Measurements from ENCODE around the gene KIF3B. TPM values are rescaled to one million over a fixed set of nuclear protein-coding genes. Genes with fewer than 3 reads are reported as not detected.
"Not testable (repeated sequence)": the region's sequence is repeated elsewhere in the genome, so short reads cannot be mapped to it uniquely, and the experiment has no call there.

KIF3B gene
- total RNA-seq, 2 experiments from 2014 or later: 8.2 to 25.2 TPM

- Histone ChIP-seq H4K20me1 (ENCODE audit: insufficient read depth, low read length) (no peaks in the 10 kb centered on the region), H3K36me3 (ENCODE audit: insufficient read depth, low read length) (peaks cover 29% of the 10 kb centered on the region), H3K27ac (ENCODE audit: low read depth, low read length, poor library complexity, severe bottlenecking) (peak overlapping the region; percentile 98), H3K4me3 (ENCODE audit: low read depth, low read length, poor library complexity, severe bottlenecking) (no peak overlapping the region), H3K4me2 (ENCODE audit: low read length) (peak overlapping the region; percentile 74), H2AFZ (ENCODE audit: low read length) (no peak overlapping the region), H3K4me1 (ENCODE audit: insufficient read depth, low read length, poor library complexity, severe bottlenecking) (peaks cover 77% of the 10 kb centered on the region), H3K79me2 (ENCODE audit: insufficient read depth, low read depth, low read length) (peaks cover 82% of the 10 kb centered on the region), H3K9me2 (ENCODE audit: insufficient read depth, low read length) (no peaks in the 10 kb centered on the region), H3K9me3 (ENCODE audit: low read length) (no peaks in the 10 kb centered on the region)
- intact Hi-C loops (cut with micrococcal nuclease; ENCODE audit: unreplicated experiment): no loop called here
- DNase-seq (ENCODE audit: low spot score): no peak
- no peak for TF ChIP-seq EZH2phosphoT487 (IDR thresholded peaks at IDR 0.05; ENCODE audit: borderline replicate concordance, low read depth, low read length)
- no peak for TF ChIP-seq CTCF (conservative IDR thresholded peaks at IDR 0.05; ENCODE audit: low read length)
- ChIA-PET CTCF (ENCODE audit: unreplicated experiment) (no interaction called here), POLR2A (interaction anchor here (0.5 to 2.6 kb wide), 7 partner anchors 11 to 171 kb away, joined by 3 to 14 read pairs (median 7); no protein-coding TSS in a partner anchor)
- no TSS peak for BruUV-seq (replicated peaks)
Measured at GRCh38 chr20:32287231-32287638, 9.8 kb downstream of the KIF3B start.

- Histone ChIP-seq H3K4me2 (ENCODE audit: low read length) (0 out of 2 replicates have a peak overlapping the region, but pooled peaks have one; percentile 5), H3K79me2 (ENCODE audit: insufficient read depth, low read depth, low read length) (peaks cover 75% of the 10 kb centered on the region), H3K9me2 (ENCODE audit: insufficient read depth, low read length) (no peaks in the 10 kb centered on the region), H3K4me1 (ENCODE audit: insufficient read depth, low read length, poor library complexity, severe bottlenecking) (peaks cover 66% of the 10 kb centered on the region), H3K27ac (ENCODE audit: low read depth, low read length, poor library complexity, severe bottlenecking) (no peak overlapping the region), H3K4me3 (ENCODE audit: low read depth, low read length, poor library complexity, severe bottlenecking) (no peak overlapping the region), H2AFZ (ENCODE audit: low read length) (no peak overlapping the region), H3K9me3 (ENCODE audit: low read length) (no peaks in the 10 kb centered on the region), H4K20me1 (ENCODE audit: insufficient read depth, low read length) (no peaks in the 10 kb centered on the region), H3K36me3 (ENCODE audit: insufficient read depth, low read length) (peaks cover 24% of the 10 kb centered on the region)
- no peak for DNase-seq (ENCODE audit: low spot score)
- intact Hi-C loops (cut with micrococcal nuclease; ENCODE audit: unreplicated experiment): no loop called here
- no peak for TF ChIP-seq CTCF (conservative IDR thresholded peaks at IDR 0.05; ENCODE audit: low read length)
- no peak for TF ChIP-seq EZH2phosphoT487 (IDR thresholded peaks at IDR 0.05; ENCODE audit: borderline replicate concordance, low read depth, low read length)
- ChIA-PET POLR2A (interaction anchor here (0.6 to 0.7 kb wide), 4 partner anchors 20 to 336 kb away, joined by 3 to 5 read pairs (median 3); no protein-coding TSS in a partner anchor), CTCF (ENCODE audit: unreplicated experiment) (no interaction called here)
- no TSS peak for BruUV-seq (replicated peaks)
Measured at GRCh38 chr20:32288225-32288849, 10.9 kb downstream of the KIF3B start.

GRCh38 chr20:32289299-32289660, 11.8 kb downstream of the KIF3B start:
- H3K9me2 ChIP-seq (ENCODE audit: insufficient read depth, low read length); H3K4me2 ChIP-seq (ENCODE audit: low read length); H3K9me3 ChIP-seq (ENCODE audit: low read length); H3K4me3 ChIP-seq (ENCODE audit: low read depth, low read length, poor library complexity, severe bottlenecking); H3K27ac ChIP-seq (ENCODE audit: low read depth, low read length, poor library complexity, severe bottlenecking); BruUV-seq (replicated peaks); H2AFZ ChIP-seq (ENCODE audit: low read length); DNase-seq (ENCODE audit: low spot score); H4K20me1 ChIP-seq (ENCODE audit: insufficient read depth, low read length); intact Hi-C loops (cut with micrococcal nuclease; ENCODE audit: unreplicated experiment): not testable (repeated sequence)
- H3K79me2 ChIP-seq (ENCODE audit: insufficient read depth, low read depth, low read length): peaks cover 70% of the 10 kb centered on the region
- peaks cover 24% of the 10 kb centered on the region for H3K36me3 ChIP-seq (ENCODE audit: insufficient read depth, low read length)
- H3K4me1 ChIP-seq (ENCODE audit: insufficient read depth, low read length, poor library complexity, severe bottlenecking): peaks cover 56% of the 10 kb centered on the region
- POLR2A ChIA-PET: interaction anchor here (0.7 to 1.9 kb wide), 4 partner anchors 13 to 64 kb away, joined by 3 to 6 read pairs (median 4); no protein-coding TSS in a partner anchor
- CTCF ChIA-PET (ENCODE audit: unreplicated experiment): interaction anchor here (0.7 kb wide), 1 partner anchor 11 kb away, joined by 3 read pairs; no protein-coding TSS in a partner anchor
